SJCRH30 (cell line): Measurements from ENCODE around the gene PRR9. TPM values are rescaled to one million over a fixed set of nuclear protein-coding genes. Genes with fewer than 3 reads are reported as not detected.
"Not testable (repeated sequence)": the region's sequence is repeated elsewhere in the genome, so short reads cannot be mapped to it uniquely, and the experiment has no call there.

ENCODE experiments used
- DNase-seq, 2 experiments: peaks; one replicate each; pipeline ENCODE4 v3.0.0-alpha.2; 2015 to 2020
- H3K27ac ChIP-seq: fragments of 250-450 bp; sonication (Bioruptor Pico); 2 replicates; pipeline ENCODE4 v1.5.1; 2020; ENCODE audit warnings: mild to moderate bottlenecking, moderate library complexity
- H3K27me3 ChIP-seq: fragments of 250-450 bp; sonication (Bioruptor Pico); 2 replicates; pipeline ENCODE4 v1.5.1; 2020; ENCODE audit warnings: mild to moderate bottlenecking, moderate library complexity
- H3K36me3 ChIP-seq: fragments of 250-450 bp; sonication (Bioruptor Pico); 2 replicates; pipeline ENCODE4 v1.5.1; 2020; ENCODE audit warnings: mild to moderate bottlenecking, moderate library complexity
- H3K4me1 ChIP-seq: fragments of 250-450 bp; sonication (Bioruptor Pico); 2 replicates; pipeline ENCODE4 v1.5.1; 2020; ENCODE audit warnings: mild to moderate bottlenecking, moderate library complexity
- H3K4me3 ChIP-seq: fragments of 250-450 bp; sonication (Bioruptor Pico); 2 replicates; pipeline ENCODE4 v1.5.1; 2020; ENCODE audit warnings: mild to moderate bottlenecking, moderate library complexity
- H3K9me3 ChIP-seq: fragments of 250-450 bp; sonication (Bioruptor Pico); replicated peaks from 2 replicates; pipeline ENCODE4 v1.5.1; 2020; ENCODE audit warnings: mild to moderate bottlenecking, moderate library complexity
- total RNA-seq: library from RNA; depleted of rRNA; stranded (reverse); fragments of >200 nt; shearing (Covaris generic); gene quantifications from 2 replicates; pipeline ENCODE4 v1.2.3, GENCODE V29; 2014; rRNA removed

Gene PRR9
- total RNA-seq = not detected in 2 replicates

DNA sequence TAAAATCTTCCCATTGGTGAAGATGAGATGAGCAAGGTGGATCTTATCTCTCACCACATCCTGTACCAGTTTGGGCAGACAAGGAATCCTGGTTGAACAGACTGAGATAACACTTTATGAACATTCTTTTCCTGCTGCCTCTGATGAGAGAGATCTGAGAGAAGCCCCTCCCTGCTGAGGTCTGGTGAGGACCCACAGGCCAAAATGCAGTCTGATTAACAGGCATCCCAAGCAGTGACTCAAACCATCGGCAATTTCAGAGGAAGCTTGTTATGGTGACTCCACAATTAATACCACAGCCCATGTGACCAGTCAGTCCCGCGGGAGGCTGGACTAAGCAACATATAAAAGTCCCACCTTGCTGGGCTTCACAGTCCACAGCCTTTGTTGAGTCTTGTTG, at the start of gene PRR9:
TSS of gene PRR9 (plus strand) at position 373 of the 400 bp plus-strand sequence. CDS start 561 bp downstream, outside the sequence.
- Histone ChIP-seq H3K27ac (no peak within 1 kb of the TSS), H3K36me3 (no peaks in the 10 kb centered on the region), H3K9me3 (no peaks in the 10 kb centered on the region), H3K4me1 (no peaks in the 10 kb centered on the region), H3K27me3 (no peaks in the 10 kb centered on the region), H3K4me3 (no peak within 1 kb of the TSS)
- no peak for DNase-seq

GRCh38 chr1:153168686-153169085, 48.7 kb upstream of the PRR9 start:
- Histone ChIP-seq H3K36me3 (no peaks in the 10 kb centered on the region), H3K9me3 (no peaks in the 10 kb centered on the region), H3K27me3 (no peaks in the 10 kb centered on the region), H3K4me1 (no peaks in the 10 kb centered on the region), H3K4me3 (no peak overlapping the region), H3K27ac (no peak overlapping the region)
- no peak for DNase-seq

DNA sequence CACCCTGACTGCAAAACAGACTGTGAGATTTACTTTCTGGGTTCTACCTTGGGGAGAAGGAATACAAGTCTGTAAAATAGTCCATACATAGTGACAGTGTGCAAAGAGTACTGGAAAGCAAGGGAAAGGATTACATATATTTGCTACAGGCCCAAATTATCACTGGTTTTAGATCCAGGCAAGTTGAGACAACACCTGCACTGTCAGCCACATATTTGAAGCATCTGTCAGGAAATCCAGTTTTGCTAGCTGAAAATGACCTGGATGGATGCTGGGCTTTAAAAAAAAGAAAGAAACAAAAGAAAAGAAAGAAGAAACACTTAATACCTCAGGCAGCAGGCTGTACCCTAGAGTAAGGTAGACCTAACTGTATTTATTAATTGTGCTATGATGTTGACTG, 42.8 kb upstream of the PRR9 start:
- no peak overlapping the region for H3K4me3 ChIP-seq
- H3K36me3 ChIP-seq = no peaks in the 10 kb centered on the region
- H3K4me1 ChIP-seq = no peaks in the 10 kb centered on the region
- H3K27ac ChIP-seq = no peak overlapping the region
- no peaks in the 10 kb centered on the region for H3K9me3 ChIP-seq
- no peaks in the 10 kb centered on the region for H3K27me3 ChIP-seq
- no peak for DNase-seq

DNA sequence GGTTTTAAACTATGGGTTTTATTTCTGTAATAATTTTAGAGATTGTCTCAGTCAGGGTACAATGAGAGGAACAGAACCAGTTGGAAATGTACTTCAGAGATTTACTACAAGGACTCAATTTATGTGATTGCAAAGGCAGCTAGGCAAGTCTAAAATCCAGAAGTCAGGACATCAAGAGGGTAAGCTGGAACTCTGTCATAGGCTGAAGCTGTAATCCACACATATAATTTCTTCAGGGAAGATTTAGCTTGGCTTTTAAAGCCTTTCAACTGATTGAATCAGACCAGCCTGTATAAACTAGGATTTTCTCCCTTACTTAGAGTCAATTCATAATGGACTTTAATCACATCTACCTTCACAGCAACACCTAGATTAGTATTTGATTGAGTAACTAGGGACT, 38.5 kb upstream of the PRR9 start:
- no peaks in the 10 kb centered on the region for H3K4me1 ChIP-seq
- no peak for DNase-seq
- no peak overlapping the region for H3K4me3 ChIP-seq
- H3K36me3 ChIP-seq = no peaks in the 10 kb centered on the region
- no peaks in the 10 kb centered on the region for H3K9me3 ChIP-seq
- no peak overlapping the region for H3K27ac ChIP-seq
- H3K27me3 ChIP-seq = no peaks in the 10 kb centered on the region

- Histone ChIP-seq H3K27me3 (no peaks in the 10 kb centered on the region), H3K4me3 (no peak overlapping the region), H3K27ac (no peak overlapping the region), H3K9me3 (no peaks in the 10 kb centered on the region), H3K36me3 (no peaks in the 10 kb centered on the region), H3K4me1 (no peaks in the 10 kb centered on the region)
- no peak for DNase-seq
These were observed 36.8 kb upstream of the PRR9 start for GRCh38 chr1:153180556-153180955.

DNA sequence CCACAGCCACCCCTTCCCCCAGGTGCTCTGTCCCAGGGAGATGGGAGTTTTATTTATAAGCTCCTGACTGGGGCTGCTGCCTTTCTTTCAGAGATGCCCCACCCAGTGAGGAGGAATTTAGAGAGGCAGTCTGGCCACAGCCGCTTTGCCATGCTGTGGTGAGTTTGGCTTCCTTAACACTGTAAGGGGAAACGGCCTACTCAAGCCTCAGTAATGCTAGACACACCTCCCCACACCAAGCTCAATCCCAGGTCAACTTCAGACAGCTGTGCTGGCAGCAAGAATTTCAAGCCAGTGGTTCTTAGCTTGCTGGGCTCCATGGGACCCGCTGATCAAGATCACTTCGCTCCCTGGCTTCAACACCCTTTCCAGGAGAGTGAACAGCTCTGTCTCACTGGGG, 29.1 kb upstream of the PRR9 start:
- not testable (repeated sequence) for H3K36me3 ChIP-seq, H3K4me1 ChIP-seq, H3K9me3 ChIP-seq, H3K27ac ChIP-seq, H3K4me3 ChIP-seq, H3K27me3 ChIP-seq, DNase-seq

GRCh38 chr1:153190373-153190772, 27.0 kb upstream of the PRR9 start:
- H3K36me3 ChIP-seq = no peaks in the 10 kb centered on the region
- H3K4me3 ChIP-seq = no peak overlapping the region
- no peak overlapping the region for H3K27ac ChIP-seq
- no peaks in the 10 kb centered on the region for H3K9me3 ChIP-seq
- H3K27me3 ChIP-seq = no peaks in the 10 kb centered on the region
- peak in 1 of 2 experiments; percentile 26 for DNase-seq
- H3K4me1 ChIP-seq = no peaks in the 10 kb centered on the region

DNA sequence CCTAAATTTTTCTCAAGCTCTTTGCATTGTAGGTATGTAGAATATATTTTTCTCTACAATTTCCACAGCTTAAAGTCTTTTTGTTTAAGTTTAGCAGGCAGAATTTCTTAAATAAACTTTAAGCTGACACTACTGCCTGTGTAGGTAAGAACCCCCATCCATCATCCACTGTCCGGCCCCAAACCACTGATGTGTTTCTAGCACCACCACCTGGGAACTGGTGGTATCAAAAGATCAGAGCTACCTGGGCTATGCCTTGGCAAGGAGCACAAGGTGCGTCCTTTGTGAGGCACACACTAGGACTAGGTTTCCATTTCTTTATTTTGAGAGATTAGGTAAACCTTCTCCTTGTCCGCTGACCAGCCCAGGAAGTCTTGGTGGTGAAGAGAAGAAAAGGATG, 24.7 kb upstream of the PRR9 start:
- H3K9me3 ChIP-seq = no peaks in the 10 kb centered on the region
- peak; percentile 10 to 33 for DNase-seq
- H3K36me3 ChIP-seq = no peaks in the 10 kb centered on the region
- H3K27ac ChIP-seq = no peak overlapping the region
- no peaks in the 10 kb centered on the region for H3K27me3 ChIP-seq
- no peaks in the 10 kb centered on the region for H3K4me1 ChIP-seq
- H3K4me3 ChIP-seq = no peak overlapping the region

DNA sequence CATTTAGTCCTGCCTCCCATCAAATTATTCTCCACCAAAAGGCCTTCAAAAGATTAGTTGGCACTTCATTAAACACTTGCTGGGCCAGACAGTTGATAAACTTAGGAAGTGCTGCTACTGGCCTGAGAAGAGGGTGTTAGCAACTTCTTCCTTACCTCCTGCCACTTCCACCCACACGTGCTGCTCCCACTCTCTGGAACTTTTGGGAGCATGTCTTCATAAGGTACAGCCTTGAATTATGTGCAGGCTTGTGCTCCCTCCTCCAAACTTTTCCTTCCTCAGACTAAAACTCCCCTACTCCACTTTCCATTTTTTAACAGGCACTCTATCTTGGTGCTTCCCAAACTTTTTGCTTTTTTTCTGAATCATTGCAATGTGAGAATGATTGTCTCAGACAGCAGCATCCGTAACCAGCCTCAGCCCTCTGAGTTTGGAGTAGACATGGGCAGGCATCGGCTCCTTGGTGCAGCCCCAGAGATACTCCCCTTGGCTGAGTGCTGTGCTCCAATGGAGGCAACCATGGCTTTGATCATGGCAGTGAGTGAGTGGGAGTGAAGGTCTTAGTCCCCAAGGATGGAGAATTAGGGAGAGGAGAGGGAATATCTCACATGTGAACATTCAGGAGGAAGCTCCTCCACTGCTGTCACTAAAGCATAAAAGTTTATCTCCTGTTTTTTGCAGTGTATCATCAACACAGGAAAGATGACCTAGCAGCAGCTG, 22.9 kb upstream of the PRR9 start:
- Histone ChIP-seq H3K4me3 (no peak overlapping the region), H3K27me3 (no peaks in the 10 kb centered on the region), H3K36me3 (no peaks in the 10 kb centered on the region), H3K27ac (no peak overlapping the region), H3K4me1 (no peaks in the 10 kb centered on the region), H3K9me3 (no peaks in the 10 kb centered on the region)
- no peak for DNase-seq

- Histone ChIP-seq H3K27ac (no peak overlapping the region), H3K4me3 (no peak overlapping the region), H3K4me1 (no peaks in the 10 kb centered on the region), H3K9me3 (no peaks in the 10 kb centered on the region), H3K36me3 (no peaks in the 10 kb centered on the region), H3K27me3 (no peaks in the 10 kb centered on the region)
- DNase-seq = no peak
These were observed 22.2 kb upstream of the PRR9 start for GRCh38 chr1:153195216-153195615.

DNA sequence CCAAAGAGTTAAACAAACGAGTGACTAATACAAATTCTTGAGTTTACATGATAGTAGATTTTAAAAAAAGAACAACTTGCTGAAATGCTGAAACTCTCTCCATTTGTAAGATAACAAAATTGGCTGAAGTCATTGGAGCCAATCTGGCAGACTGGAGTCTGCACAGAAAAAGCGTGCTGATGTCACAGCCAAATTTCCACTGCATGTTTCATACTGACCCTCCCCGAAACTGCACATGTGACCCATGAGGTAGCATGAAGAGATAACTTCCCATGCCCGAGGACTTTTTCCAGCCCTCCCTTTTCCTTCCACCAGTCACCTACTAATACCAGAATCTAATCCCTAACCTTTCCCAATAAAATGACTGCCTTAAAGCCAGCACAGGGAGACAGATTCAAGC, 15.4 kb upstream of the PRR9 start:
- DNase-seq = no peak
- no peak overlapping the region for H3K4me3 ChIP-seq
- no peaks in the 10 kb centered on the region for H3K9me3 ChIP-seq
- no peaks in the 10 kb centered on the region for H3K4me1 ChIP-seq
- H3K27ac ChIP-seq = no peak overlapping the region
- no peaks in the 10 kb centered on the region for H3K27me3 ChIP-seq
- H3K36me3 ChIP-seq = no peaks in the 10 kb centered on the region

- DNase-seq = no peak
- Histone ChIP-seq H3K4me3 (no peak within 1 kb of the TSS), H3K27me3 (no peaks in the 10 kb centered on the region), H3K4me1 (no peaks in the 10 kb centered on the region), H3K27ac (no peak within 1 kb of the TSS), H3K36me3 (no peaks in the 10 kb centered on the region), H3K9me3 (no peaks in the 10 kb centered on the region)
These were observed 14.3 kb upstream of the PRR9 start, which contains the start of gene LELP1 for GRCh38 chr1:153203130-153203529. Gene LELP1 (plus strand): TSS chr1:153203430. CDS start chr1:153204708, 1,278 bp downstream.

DNA sequence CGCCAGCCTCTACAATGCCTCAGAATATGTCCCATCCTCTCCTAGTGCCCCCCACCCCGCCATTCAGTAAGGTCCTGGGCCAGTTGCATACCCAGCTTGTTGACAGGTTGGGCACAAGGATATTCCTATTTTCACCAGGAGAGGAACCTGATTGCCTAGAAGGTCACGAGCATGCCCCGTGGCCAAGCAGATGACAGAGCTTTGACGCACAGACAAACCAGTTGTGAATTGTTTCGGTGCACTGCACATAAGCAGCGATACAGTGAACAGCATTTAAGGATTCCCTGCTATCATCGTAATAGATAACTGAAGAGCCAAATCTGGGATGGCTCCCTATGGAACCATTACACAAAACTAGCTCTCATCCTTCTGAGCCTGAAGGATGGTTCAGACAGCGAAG, 10.8 kb upstream of the PRR9 start:
- H3K4me3 ChIP-seq = no peak overlapping the region
- no peak for DNase-seq
- H3K27me3 ChIP-seq = no peaks in the 10 kb centered on the region
- H3K27ac ChIP-seq = no peak overlapping the region
- no peaks in the 10 kb centered on the region for H3K4me1 ChIP-seq
- no peaks in the 10 kb centered on the region for H3K9me3 ChIP-seq
- no peaks in the 10 kb centered on the region for H3K36me3 ChIP-seq

DNA sequence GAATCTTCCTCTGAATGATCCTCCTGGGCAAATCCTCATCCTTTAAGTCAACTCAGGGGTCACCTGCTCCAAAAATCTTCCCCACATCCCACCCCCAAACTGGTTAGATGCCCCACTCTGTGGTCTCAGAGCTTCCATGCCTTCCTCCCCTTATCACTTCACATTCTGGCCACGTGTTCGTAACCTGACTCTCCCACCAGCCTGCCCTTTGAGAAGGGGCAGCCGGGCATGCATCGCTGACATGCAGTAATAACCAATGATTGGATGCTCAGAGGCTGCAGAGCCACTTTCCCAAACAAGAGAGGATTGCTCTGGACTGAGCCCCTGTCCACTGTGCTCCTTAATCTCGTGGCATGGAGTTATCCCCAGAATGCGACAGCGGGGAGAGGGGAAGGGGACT, 7.2 kb upstream of the PRR9 start:
- no peaks in the 10 kb centered on the region for H3K27me3 ChIP-seq
- H3K4me1 ChIP-seq = no peaks in the 10 kb centered on the region
- no peaks in the 10 kb centered on the region for H3K9me3 ChIP-seq
- H3K4me3 ChIP-seq = no peak overlapping the region
- no peak overlapping the region for H3K27ac ChIP-seq
- no peaks in the 10 kb centered on the region for H3K36me3 ChIP-seq
- DNase-seq = no peak

- H3K36me3 ChIP-seq = no peaks in the 10 kb centered on the region
- DNase-seq = no peak
These were observed 5.2 kb upstream of the PRR9 start for GRCh38 chr1:153212201-153212600.

GRCh38 chr1:153213519-153213918, 3.9 kb upstream of the PRR9 start:
- H3K27ac ChIP-seq = no peak overlapping the region
- no peak overlapping the region for H3K4me3 ChIP-seq
- H3K9me3 ChIP-seq = no peaks in the 10 kb centered on the region
- no peaks in the 10 kb centered on the region for H3K36me3 ChIP-seq
- DNase-seq = no peak
- no peaks in the 10 kb centered on the region for H3K27me3 ChIP-seq
- no peaks in the 10 kb centered on the region for H3K4me1 ChIP-seq

More at GRCh38 chr1:153212201-153212600, 5.2 kb upstream of the PRR9 start:
- H3K27me3 ChIP-seq = no peaks in the 10 kb centered on the region
- H3K4me3 ChIP-seq = no peak overlapping the region
- no peaks in the 10 kb centered on the region for H3K9me3 ChIP-seq
- no peaks in the 10 kb centered on the region for H3K4me1 ChIP-seq
- no peak overlapping the region for H3K27ac ChIP-seq
